ENCODE measurements around the gene EML2. TPM values are rescaled to one million over a fixed set of nuclear protein-coding genes. Genes with fewer than 3 reads are reported as not detected.
"Not testable (repeated sequence)": the region's sequence is repeated elsewhere in the genome, so short reads cannot be mapped to it uniquely, and the experiment has no call there.

The EML2 gene
- total RNA-seq, 1 donor from 2014 or later, result 144 TPM

- FAIRE-seq (no peak), DNase-seq (ENCODE audit: low read depth) (no peak)
- H3K27me3 ChIP-seq (ENCODE audit: control insufficient read depth, insufficient read depth, low read length), result no peaks in the 10 kb centered on the region
- TF ChIP-seq, protein P1, sequence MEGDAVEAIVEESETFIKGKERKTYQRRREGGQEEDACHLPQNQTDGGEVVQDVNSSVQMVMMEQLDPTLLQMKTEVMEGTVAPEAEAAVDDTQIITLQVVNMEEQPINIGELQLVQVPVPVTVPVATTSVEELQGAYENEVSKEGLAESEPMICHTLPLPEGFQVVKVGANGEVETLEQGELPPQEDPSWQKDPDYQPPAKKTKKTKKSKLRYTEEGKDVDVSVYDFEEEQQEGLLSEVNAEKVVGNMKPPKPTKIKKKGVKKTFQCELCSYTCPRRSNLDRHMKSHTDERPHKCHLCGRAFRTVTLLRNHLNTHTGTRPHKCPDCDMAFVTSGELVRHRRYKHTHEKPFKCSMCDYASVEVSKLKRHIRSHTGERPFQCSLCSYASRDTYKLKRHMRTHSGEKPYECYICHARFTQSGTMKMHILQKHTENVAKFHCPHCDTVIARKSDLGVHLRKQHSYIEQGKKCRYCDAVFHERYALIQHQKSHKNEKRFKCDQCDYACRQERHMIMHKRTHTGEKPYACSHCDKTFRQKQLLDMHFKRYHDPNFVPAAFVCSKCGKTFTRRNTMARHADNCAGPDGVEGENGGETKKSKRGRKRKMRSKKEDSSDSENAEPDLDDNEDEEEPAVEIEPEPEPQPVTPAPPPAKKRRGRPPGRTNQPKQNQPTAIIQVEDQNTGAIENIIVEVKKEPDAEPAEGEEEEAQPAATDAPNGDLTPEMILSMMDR (IDR thresholded peaks at IDR 0.05; ENCODE audit: insufficient read depth, low read length, severe bottlenecking), result no peak
- H3K36me3 ChIP-seq (ENCODE audit: control insufficient read depth, insufficient read depth, low read length), result peaks cover 43% of the 10 kb centered on the region
- H3K4me3 ChIP-seq (ENCODE audit: low read depth, low read length), result no peak overlapping the region
These were observed 22.5 kb downstream of the EML2 start for GRCh38 chr19:45616704-45617017.

DNA sequence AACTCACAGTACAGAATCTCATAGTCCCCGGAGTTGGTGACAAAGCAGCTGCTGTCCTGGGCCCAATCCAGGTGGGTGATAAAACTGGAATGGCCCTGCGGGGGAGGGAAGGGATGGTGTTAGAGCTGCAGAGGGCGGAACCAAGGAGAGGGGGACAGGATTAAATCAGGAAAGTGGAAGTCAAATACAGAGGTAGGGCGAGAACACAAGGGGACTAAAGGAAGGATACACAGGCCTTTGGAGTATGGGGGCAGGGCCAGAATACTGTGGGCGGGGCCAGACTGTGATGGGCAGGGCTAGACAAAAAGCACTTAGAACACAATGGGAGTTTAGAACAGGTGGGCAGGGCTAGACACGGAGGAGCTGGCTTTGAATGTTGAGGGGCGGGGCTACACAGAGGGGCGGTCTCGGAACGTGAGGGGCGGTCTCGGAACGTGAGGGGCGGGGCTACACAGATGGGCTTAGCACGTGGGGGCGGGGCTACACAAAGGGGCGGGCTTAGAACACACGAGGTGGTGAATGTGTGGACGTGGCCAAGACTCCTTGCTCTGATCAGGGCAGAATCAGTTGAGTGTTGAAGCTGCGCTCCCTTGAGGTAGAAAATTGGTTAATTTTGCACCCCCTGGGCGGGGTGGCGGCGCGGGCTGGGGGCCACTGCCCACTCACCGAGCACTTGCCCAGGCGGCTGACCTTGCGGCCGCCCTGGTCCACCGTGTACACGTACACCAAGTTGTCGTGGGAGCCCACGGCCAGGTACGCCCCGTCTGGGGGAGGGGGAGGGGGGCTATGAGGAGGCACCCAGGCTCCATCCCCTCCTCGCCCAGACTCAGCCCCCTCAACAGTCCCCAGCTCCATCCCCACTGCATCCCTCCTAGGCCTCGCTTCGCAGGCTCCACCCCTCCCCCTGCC is 23.1 kb downstream of the EML2 start:
- no peak for FAIRE-seq
- TF ChIP-seq, protein P1 (IDR thresholded peaks at IDR 0.05; ENCODE audit: insufficient read depth, low read length, severe bottlenecking), result no peak
- peak; percentile 75 for DNase-seq (ENCODE audit: low read depth)
- no peaks in the 10 kb centered on the region for H3K27me3 ChIP-seq (ENCODE audit: control insufficient read depth, insufficient read depth, low read length)
- H3K36me3 ChIP-seq (ENCODE audit: control insufficient read depth, insufficient read depth, low read length), result peaks cover 41% of the 10 kb centered on the region
- H3K4me3 ChIP-seq (ENCODE audit: low read depth, low read length), result no peak overlapping the region

- H3K27me3 ChIP-seq (ENCODE audit: control insufficient read depth, insufficient read depth, low read length); FAIRE-seq; DNase-seq (ENCODE audit: low read depth); H3K4me3 ChIP-seq (ENCODE audit: low read depth, low read length): not testable (repeated sequence)
- H3K36me3 ChIP-seq (ENCODE audit: control insufficient read depth, insufficient read depth, low read length), result peaks cover 38% of the 10 kb centered on the region
These were observed 24.1 kb downstream of the EML2 start for GRCh38 chr19:45615056-45615455.

GRCh38 chr19:45613926-45614725 is 25.1 kb downstream of the EML2 start:
- Histone ChIP-seq H3K4me3 (ENCODE audit: low read depth, low read length) (no peak overlapping the region), H3K36me3 (ENCODE audit: control insufficient read depth, insufficient read depth, low read length) (peaks cover 38% of the 10 kb centered on the region), H3K27me3 (ENCODE audit: control insufficient read depth, insufficient read depth, low read length) (no peaks in the 10 kb centered on the region)
- TF ChIP-seq, protein P1 (IDR thresholded peaks at IDR 0.05; ENCODE audit: insufficient read depth, low read length, severe bottlenecking), result no peak
- peak; percentile 96 for DNase-seq (ENCODE audit: low read depth)
- peak; percentile 95 for FAIRE-seq

GRCh38 chr19:45608948-45609347 is 30.2 kb downstream of the EML2 start:
- Histone ChIP-seq H3K27me3 (ENCODE audit: control insufficient read depth, insufficient read depth, low read length) (no peaks in the 10 kb centered on the region), H3K4me3 (ENCODE audit: low read depth, low read length) (no peak overlapping the region), H3K36me3 (ENCODE audit: control insufficient read depth, insufficient read depth, low read length) (peaks cover 21% of the 10 kb centered on the region)
- DNase-seq (ENCODE audit: low read depth) (no peak), FAIRE-seq (no peak)
- TF ChIP-seq, protein P1 (IDR thresholded peaks at IDR 0.05; ENCODE audit: insufficient read depth, low read length, severe bottlenecking), result no peak
